ENCODE data around the gene MAP3K12.
"Not testable (repeated sequence)": the region's sequence is repeated elsewhere in the genome, so short reads cannot be mapped to it uniquely, and the experiment has no call there.

MAP3K12 gene

DNA sequence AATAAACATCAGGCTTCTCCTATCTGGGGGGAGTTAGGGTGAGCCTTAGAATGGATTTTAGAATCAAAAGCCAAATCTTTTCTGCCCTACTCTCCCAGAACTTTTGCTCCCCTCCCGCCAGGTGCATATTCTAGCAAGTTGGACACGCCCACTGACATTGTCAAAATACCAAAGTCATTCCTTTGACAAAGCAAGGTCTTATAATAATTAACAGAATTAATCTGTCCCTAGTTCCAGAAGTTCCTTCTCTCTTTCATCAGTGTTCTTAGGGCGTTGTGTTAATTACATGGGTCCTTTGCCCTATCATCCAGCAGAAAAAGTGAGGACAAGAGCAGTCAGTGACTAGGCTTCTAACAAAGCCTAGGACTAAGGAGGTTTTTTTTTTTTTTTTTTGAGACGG, 55.3 kb downstream of the MAP3K12 start:
- no peak for DNase-seq
- no peak overlapping the region for H3K27ac Mint-ChIP-seq
- CTCF ChIA-PET: no interaction called here
- H3K4me3 Mint-ChIP-seq: peak overlapping the region; percentile 49
- no peaks in the 10 kb centered on the region for H3K27me3 Mint-ChIP-seq
- no peaks in the 10 kb centered on the region for H3K9me3 Mint-ChIP-seq
- H3K4me1 Mint-ChIP-seq: peaks cover 44% of the 10 kb centered on the region
- H3K36me3 Mint-ChIP-seq: peaks cover 43% of the 10 kb centered on the region

DNA sequence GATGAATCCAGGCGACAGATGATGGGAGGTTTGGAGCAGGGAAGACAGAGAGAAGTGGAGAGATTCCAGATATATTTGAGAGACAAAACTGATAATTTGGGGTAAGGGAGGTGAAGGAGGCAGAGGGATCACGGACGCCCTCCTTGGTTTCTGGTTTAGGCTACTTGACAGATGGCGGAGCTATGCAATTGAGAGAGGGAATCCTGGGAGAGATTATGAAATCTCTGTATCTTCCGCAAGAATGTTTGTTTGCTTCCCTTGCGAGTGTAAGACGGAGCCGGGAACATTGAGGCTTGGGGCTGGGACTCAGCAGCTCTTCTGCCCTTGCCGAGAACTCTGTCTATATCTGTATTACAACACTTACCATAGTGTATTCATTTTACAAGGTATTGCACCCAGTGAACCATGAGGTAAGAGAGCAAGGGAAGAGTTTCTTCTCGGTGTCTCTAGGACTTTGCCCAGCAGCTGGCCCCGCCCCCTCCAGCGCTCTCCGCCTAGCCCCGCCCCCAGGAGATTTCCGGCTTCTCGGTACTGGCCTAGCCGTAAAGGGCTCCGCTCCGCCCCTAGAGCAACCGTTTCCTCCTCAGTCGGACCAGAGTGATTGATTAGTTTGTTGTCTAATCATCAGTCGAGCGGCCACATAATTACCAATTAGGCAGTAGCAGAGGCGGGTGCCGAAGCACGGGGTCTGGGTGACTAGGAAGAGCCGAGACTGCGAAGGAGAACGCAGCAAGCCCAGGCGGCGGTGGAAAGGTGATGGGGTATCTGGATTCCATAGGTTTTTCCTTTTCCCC, 58.0 kb downstream of the MAP3K12 start, which contains the start of gene PRR13:
Gene PRR13 (plus strand): TSS at position 695 of the 794 bp plus-strand sequence. CDS start 981 bp downstream, outside the sequence.
- peak; percentile 99 for DNase-seq
- H3K27me3 Mint-ChIP-seq: peaks cover 4% of the 10 kb centered on the region
- H3K4me1 Mint-ChIP-seq: peaks cover 39% of the 10 kb centered on the region
- H3K27ac Mint-ChIP-seq: peak within 1 kb of the TSS; percentile 92
- CTCF ChIA-PET: interaction anchor here (0.8 to 1.3 kb wide), 4 partner anchors 34 to 303 kb away, joined by 3 to 4 read pairs (median 3); partner anchors contain the start of gene AAAS
- peaks cover 29% of the 10 kb centered on the region for H3K36me3 Mint-ChIP-seq
- H3K4me3 Mint-ChIP-seq: peak within 1 kb of the TSS; percentile 94
- H3K9me3 Mint-ChIP-seq: no peaks in the 10 kb centered on the region

GRCh38 chr12:53439582-53439981, 59.7 kb downstream of the MAP3K12 start:
- not testable (repeated sequence) for H3K4me3 Mint-ChIP-seq, H3K9me3 Mint-ChIP-seq, H3K27me3 Mint-ChIP-seq, DNase-seq, H3K27ac Mint-ChIP-seq
- peaks cover 25% of the 10 kb centered on the region for H3K4me1 Mint-ChIP-seq
- peaks cover 17% of the 10 kb centered on the region for H3K36me3 Mint-ChIP-seq
- CTCF ChIA-PET: interaction anchor here (0.9 to 1.4 kb wide), 3 partner anchors 12 to 92 kb away, joined by 3 to 4 read pairs (median 4); no protein-coding TSS in a partner anchor

GRCh38 chr12:53435326-53435725, 63.9 kb downstream of the MAP3K12 start:
- H3K9me3 Mint-ChIP-seq, H3K36me3 Mint-ChIP-seq, H3K4me1 Mint-ChIP-seq, H3K4me3 Mint-ChIP-seq, CTCF ChIA-PET, H3K27ac Mint-ChIP-seq, DNase-seq: not testable (repeated sequence)
- peaks cover 18% of the 10 kb centered on the region for H3K27me3 Mint-ChIP-seq

DNA sequence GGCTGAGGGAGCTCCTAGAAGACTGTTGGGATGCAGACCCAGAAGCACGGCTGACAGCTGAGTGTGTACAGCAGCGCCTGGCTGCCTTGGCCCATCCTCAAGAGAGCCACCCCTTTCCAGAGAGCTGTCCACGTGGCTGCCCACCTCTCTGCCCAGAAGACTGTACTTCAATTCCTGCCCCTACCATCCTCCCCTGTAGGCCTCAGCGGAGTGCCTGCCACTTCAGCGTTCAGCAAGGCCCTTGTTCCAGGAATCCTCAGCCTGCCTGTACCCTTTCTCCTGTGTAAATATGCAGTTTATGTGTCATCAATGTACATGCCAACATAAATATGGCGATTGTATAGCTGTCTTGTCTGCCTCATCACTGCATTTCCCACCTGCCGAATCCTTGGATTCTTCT, 68.1 kb downstream of the MAP3K12 start:
- no peak for DNase-seq
- no peak overlapping the region for H3K27ac Mint-ChIP-seq
- no peak overlapping the region for H3K4me3 Mint-ChIP-seq
- no peaks in the 10 kb centered on the region for H3K9me3 Mint-ChIP-seq
- H3K27me3 Mint-ChIP-seq: peaks cover 14% of the 10 kb centered on the region
- no peaks in the 10 kb centered on the region for H3K36me3 Mint-ChIP-seq
- no peaks in the 10 kb centered on the region for H3K4me1 Mint-ChIP-seq
- CTCF ChIA-PET: interaction anchor here (1.5 to 1.9 kb wide), 3 partner anchors 10 to 108 kb away, joined by 3 to 7 read pairs (median 3); no protein-coding TSS in a partner anchor

- H3K27me3 Mint-ChIP-seq: peaks cover 16% of the 10 kb centered on the region
- no peaks in the 10 kb centered on the region for H3K9me3 Mint-ChIP-seq
- no peak for DNase-seq
- no peaks in the 10 kb centered on the region for H3K36me3 Mint-ChIP-seq
- H3K4me3 Mint-ChIP-seq: no peak overlapping the region
- no peak overlapping the region for H3K27ac Mint-ChIP-seq
- no peaks in the 10 kb centered on the region for H3K4me1 Mint-ChIP-seq
- CTCF ChIA-PET: interaction anchor here (1.5 to 1.9 kb wide), 4 partner anchors 9 to 107 kb away, joined by 3 to 7 read pairs (median 4); no protein-coding TSS in a partner anchor
Measured at GRCh38 chr12:53430116-53430515, 69.1 kb downstream of the MAP3K12 start.
